Central memory CD4-positive, alpha-beta T cell (primary cell): Measurements from ENCODE around the gene KCTD2.

Experiments
- DNase-seq: peaks from one replicate; pipeline ENCODE4 v3.0.0; 2022

KCTD2 gene

GRCh38 chr17:75078284-75079022 lies 31.4 kb downstream of the KCTD2 start:
- no peak for DNase-seq

GRCh38 chr17:75079023-75079373 lies 32.0 kb downstream of the KCTD2 start:
- DNase-seq: no peak

- DNase-seq: no peak
These were observed 34.9 kb downstream of the KCTD2 start for GRCh38 chr17:75081611-75082540.

GRCh38 chr17:75082683-75083082 lies 35.7 kb downstream of the KCTD2 start:
- no peak for DNase-seq

GRCh38 chr17:75084039-75084660 lies 37.1 kb downstream of the KCTD2 start:
- DNase-seq: no peak

- no peak for DNase-seq
These were observed 39.6 kb downstream of the KCTD2 start for GRCh38 chr17:75086496-75087181.

- no peak for DNase-seq
These were observed 40.1 kb downstream of the KCTD2 start for GRCh38 chr17:75087182-75087557.

- peak; percentile 36 for DNase-seq
These were observed 40.8 kb downstream of the KCTD2 start, which contains the start of gene SLC16A5 for GRCh38 chr17:75087558-75088453. TSS of gene SLC16A5 (plus strand) at chr17:75087954. CDS start at chr17:75093637, 5,683 bp downstream.

- DNase-seq: no peak
These were observed 41.7 kb downstream of the KCTD2 start for GRCh38 chr17:75088465-75089417.

GRCh38 chr17:75090871-75091854 lies 44.1 kb downstream of the KCTD2 start:
- no peak for DNase-seq

GRCh38 chr17:75091855-75092327 lies 44.9 kb downstream of the KCTD2 start:
- DNase-seq: no peak

GRCh38 chr17:75093548-75094158 lies 46.6 kb downstream of the KCTD2 start:
- no peak for DNase-seq

GRCh38 chr17:75094871-75095399 lies 47.9 kb downstream of the KCTD2 start:
- DNase-seq: no peak

- DNase-seq: no peak
These were observed 49.1 kb downstream of the KCTD2 start for GRCh38 chr17:75096082-75096625.

GRCh38 chr17:75097865-75098264 lies 50.8 kb downstream of the KCTD2 start:
- no peak for DNase-seq

GRCh38 chr17:75098861-75099260 lies 51.8 kb downstream of the KCTD2 start:
- no peak for DNase-seq

- no peak for DNase-seq
These were observed 53.0 kb downstream of the KCTD2 start for GRCh38 chr17:75099881-75100595.
